HepG2 (cell line): Measurements from ENCODE around the gene CDH8. TPM values are rescaled to one million over a fixed set of nuclear protein-coding genes. Genes with fewer than 3 reads are reported as not detected.

Source experiments
- ATAC-seq: fragments of 200-7000 bp; cut with Tn5 transposase; 3 replicates; pipeline ENCODE4 v1.9.1; 2020; ENCODE audit warnings: mild to moderate bottlenecking, moderate library complexity
- BruUV-seq: library from RNA; stranded (reverse); fragments of 400-500 nt; replicated peaks from 2 replicates; lab custom pipeline; 2021; lab: Mats Ljungman, UMichigan
- CTCF ChIA-PET: fragments of 300-600 bp; formaldehyde crosslinking; extraction: SDS; loops from one replicate; lab custom pipeline; 2021; ENCODE audit warnings: low total read pairs, inconsistent platforms, low intra/inter-chr PET ratio; lab: Yijun Ruan, JAX
- POLR2A ChIA-PET: fragments of 350-600 bp; sonication (Branson Sonifier 250); formaldehyde crosslinking; loops from one replicate; lab custom pipeline; 2020; ENCODE audit warnings: antibody characterized with exemption, inconsistent platforms; lab: Yijun Ruan, JAX
- DNase-seq: peaks from one replicate; pipeline ENCODE4 v3.0.0-alpha.2; 2015; ENCODE audit warnings: low spot score
- FAIRE-seq: peaks from 3 replicates; lab custom pipeline; 2011; peaks lifted over from hg19 to GRCh38; lab: Jason Lieb, UNC
- H2AFZ ChIP-seq: one replicate; pipeline ENCODE4 v1.6.1; 2011; ENCODE audit warnings: low read length, inconsistent platforms
- H3K27ac ChIP-seq: fragments of 300-600 bp; 3 replicates; pipeline ENCODE4 v1.8.0; 2011; ENCODE audit warnings: mixed run types, mild to moderate bottlenecking, mixed read lengths, low read length, inconsistent platforms; ENCODE audit not compliant: insufficient read depth; ENCODE audit errors: extremely low read length
- H3K27me3 ChIP-seq, 2 experiments: fragments of 200-600 bp in 1 of 2; 2 replicates in 1 of 2; 3 replicates in 1 of 2; pipeline versions ENCODE4 v1.6.0 to v1.8.0; 2011; ENCODE audit warnings: low read length in 2 of 2, mild to moderate bottlenecking in 2 of 2, moderate library complexity in 2 of 2, inconsistent platforms in 1 of 2; ENCODE audit not compliant: insufficient read depth in 2 of 2, control insufficient read depth in 1 of 2
- H3K36me3 ChIP-seq, 2 experiments: fragments of 200-600 bp in 1 of 2; replicated peaks in 1 of 2; 2 replicates in 1 of 2; 3 replicates in 1 of 2; pipeline versions ENCODE4 v1.5.1 to v1.8.0; 2011; ENCODE audit warnings: low read length in 2 of 2, inconsistent platforms in 1 of 2; ENCODE audit not compliant: insufficient read depth in 2 of 2, control insufficient read depth in 1 of 2
- H3K4me1 ChIP-seq: 2 replicates; pipeline ENCODE4 v1.5.1; 2012; ENCODE audit warnings: low read length, inconsistent platforms; ENCODE audit not compliant: insufficient read depth
- H3K4me2 ChIP-seq: 2 replicates; pipeline ENCODE4 v1.6.0; 2011; ENCODE audit warnings: low read depth, low read length, inconsistent platforms
- H3K4me3 ChIP-seq, 3 experiments: fragments of 200-600 bp in 1 of 3; sonication (generic), shearing (Covaris generic) in 1 of 3; replicated peaks in 1 of 3; 2 replicates each; pipeline ENCODE4 v1.5.1; 2011 to 2016; ENCODE audit warnings: low read length in 3 of 3, inconsistent platforms in 2 of 3, low read depth in 2 of 3, mild to moderate bottlenecking in 2 of 3, control low read depth in 1 of 3, mixed read lengths in 1 of 3; ENCODE audit not compliant: insufficient read depth in 1 of 3
- H3K79me2 ChIP-seq: one replicate; pipeline ENCODE4 v1.6.1; 2011; ENCODE audit warnings: low read length, inconsistent platforms; ENCODE audit not compliant: insufficient read depth
- H3K9ac ChIP-seq: 2 replicates; pipeline ENCODE4 v1.6.0; 2011; ENCODE audit warnings: mild to moderate bottlenecking, low read depth, low read length, inconsistent platforms; ENCODE audit not compliant: insufficient read depth
- H3K9me3 ChIP-seq: 2 replicates; pipeline ENCODE4 v1.5.1; 2012; ENCODE audit warnings: mild to moderate bottlenecking, low read length
- H4K20me1 ChIP-seq: 2 replicates; pipeline ENCODE4 v1.6.0; 2011; ENCODE audit warnings: inconsistent platforms, mild to moderate bottlenecking, low read length, moderate library complexity; ENCODE audit not compliant: insufficient read depth
- NFAT5 ChIP-seq: sonication (generic); formaldehyde crosslinking; IDR thresholded peaks from 2 replicates; pipeline ENCODE4 v1.4.0; 2020; ENCODE audit warnings: missing genetic modification reagents
- SRF ChIP-seq: IDR thresholded peaks from 2 replicates; pipeline ENCODE4 v1.6.1; 2011; ENCODE audit warnings: mild to moderate bottlenecking, low read depth, low read length, moderate library complexity
- ZNF17 ChIP-seq: sonication (generic); formaldehyde crosslinking; IDR thresholded peaks from 2 replicates; pipeline ENCODE4 v1.5.0; 2020; ENCODE audit warnings: mild to moderate bottlenecking, missing genetic modification reagents
- ZNF556 ChIP-seq: sonication (generic); formaldehyde crosslinking; IDR thresholded peaks from 2 replicates; pipeline ENCODE4 v1.4.0; 2020; ENCODE audit warnings: mild to moderate bottlenecking, missing genetic modification reagents, borderline replicate concordance
- ZXDC ChIP-seq: sonication (generic); formaldehyde crosslinking; IDR thresholded peaks from 2 replicates; pipeline ENCODE4 v1.5.0; 2020; ENCODE audit warnings: mild to moderate bottlenecking, missing genetic modification reagents
- WGBS: methylation state at CpG from one replicate; pipeline ENCODE4 v1.1.6; 2017; ENCODE audit warnings: low lambda C conversion rate; 5-methylcytosine and 5-hydroxymethylcytosine counted together
- in situ Hi-C: cut with HindIII; loops from 2 replicates; pipeline ENCODE4 v1.10.0; 2017; ENCODE audit warnings: low pct_unique_long_range_greater_than_20kb; ENCODE audit not compliant: extremely low pct_ligation_motif_present
- intact Hi-C: fragments of 100-400 bp; cut with micrococcal nuclease; formaldehyde crosslinking; loops from one replicate; pipeline ENCODE4 v1.10.0; 2022; ENCODE audit not compliant: unreplicated experiment
- polyA plus RNA-seq, 8 experiments: library from polyadenylated mRNA; depleted of rRNA in 3 of 8; stranded (reverse) in 7 of 8; unstranded in 1 of 8; fragments of >200 nt; fragmentation: Illumina TruSeq in 4 of 8; extraction: Trizol in 4 of 8; gene quantifications; 2 replicates each; pipeline versions ENCODE4 v1.2.1 to v1.2.3, GENCODE V29; 2011 to 2016; ENCODE audit warnings: low read depth in 4 of 8, missing spikeins in 1 of 8, mixed read lengths in 1 of 8; ENCODE audit not compliant: insufficient read depth in 1 of 8
- total RNA-seq, 5 experiments: library from RNA; depleted of rRNA; stranded (reverse); fragments of >200 nt; fragmentation: Illumina TruSeq; extraction: Trizol; gene quantifications; 2 replicates each; pipeline ENCODE4 v1.2.3, GENCODE V29; 2016; ENCODE audit warnings: low read depth in 1 of 5
- TF ChIP-seq, protein P1 (sequence below): sonication (generic); formaldehyde crosslinking; IDR thresholded peaks from 2 replicates; pipeline ENCODE4 v1.8.1; 2023; ENCODE audit warnings: mild to moderate bottlenecking, inconsistent platforms, moderate library complexity, missing genetic modification reagents, borderline replicate concordance
- TF ChIP-seq, protein P2 (sequence below): IDR thresholded peaks from 2 replicates; pipeline ENCODE4 v1.6.1; 2016; ENCODE audit warnings: missing genetic modification reagents, missing compliant biosample characterization

Gene CDH8
- total and polyA plus RNA-seq, 2 of the 13 experiments (the other 11 are each of a cell fraction or from before 2014, with no cell fraction given): not detected

GRCh38 chr16:62038646-62039045, 2.4 kb upstream of the CDH8 start:
- no peaks in the 10 kb centered on the region for H4K20me1 ChIP-seq
- H3K9me3 ChIP-seq: no peaks in the 10 kb centered on the region
- TF ChIP-seq ZNF556 (no peak), NFAT5 (CRISPR knock-in tag) (no peak)
- TF ChIP-seq, all 625 proteins: peak for 0
- H3K4me1 ChIP-seq: no peaks in the 10 kb centered on the region
- no TSS peak for BruUV-seq
- in situ Hi-C loops: no loop called here
- CTCF ChIA-PET: no interaction called here
- POLR2A ChIA-PET: no interaction called here
- no peaks in the 10 kb centered on the region for H3K79me2 ChIP-seq
- no peak for ATAC-seq
- H3K4me2 ChIP-seq: no peak overlapping the region
- 4% methylated on average over 3 of the region's 3 CpGs for WGBS
- no peak overlapping the region for H2AFZ ChIP-seq
- H3K4me3 ChIP-seq: no peak overlapping the region
- H3K36me3 ChIP-seq: no peaks in the 10 kb centered on the region
- intact Hi-C loops: no loop called here
- no peak overlapping the region for H3K9ac ChIP-seq
- FAIRE-seq: no peak
- H3K27ac ChIP-seq: no peak overlapping the region
- H3K27me3 ChIP-seq: peaks cover 0 to 26% of the 10 kb centered on the region in 2 experiments; a peak in 1 of 5 replicates
- no peak for DNase-seq

GRCh38 chr16:62038225-62038624, 2.0 kb upstream of the CDH8 start:
- in situ Hi-C loops: no loop called here
- no TSS peak for BruUV-seq
- FAIRE-seq (no peak), DNase-seq (no peak), ATAC-seq (no peak)
- no peak overlapping the region for H3K4me3 ChIP-seq
- no peaks in the 10 kb centered on the region for H3K36me3 ChIP-seq
- H3K27me3 ChIP-seq: peaks cover 0 to 30% of the 10 kb centered on the region in 2 experiments; a peak in 1 of 5 replicates
- no peaks in the 10 kb centered on the region for H3K79me2 ChIP-seq
- ChIA-PET CTCF (no interaction called here), POLR2A (no interaction called here)
- H2AFZ ChIP-seq: no peak overlapping the region
- H3K9me3 ChIP-seq: no peaks in the 10 kb centered on the region
- no peaks in the 10 kb centered on the region for H3K4me1 ChIP-seq
- H4K20me1 ChIP-seq: no peaks in the 10 kb centered on the region
- intact Hi-C loops: no loop called here
- H3K9ac ChIP-seq: no peak overlapping the region
- H3K4me2 ChIP-seq: no peak overlapping the region
- WGBS: 0% methylated on average over 1 of the region's 1 CpG
- no peak overlapping the region for H3K27ac ChIP-seq
- TF ChIP-seq, protein P1, sequence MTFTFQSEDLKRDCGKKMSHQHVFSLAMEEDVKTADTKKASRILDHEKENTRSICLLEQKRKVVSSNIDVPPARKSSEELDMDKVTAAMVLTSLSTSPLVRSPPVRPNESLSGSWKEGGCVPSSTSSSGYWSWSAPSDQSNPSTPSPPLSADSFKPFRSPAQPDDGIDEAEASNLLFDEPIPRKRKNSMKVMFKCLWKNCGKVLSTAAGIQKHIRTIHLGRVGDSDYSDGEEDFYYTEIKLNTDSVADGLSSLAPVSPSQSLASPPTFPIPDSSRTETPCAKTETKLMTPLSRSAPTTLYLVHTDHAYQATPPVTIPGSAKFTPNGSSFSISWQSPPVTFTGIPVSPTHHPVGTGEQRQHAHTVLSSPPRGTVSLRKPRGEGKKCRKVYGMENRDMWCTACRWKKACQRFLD: no peak
- TF ChIP-seq, protein P2, sequence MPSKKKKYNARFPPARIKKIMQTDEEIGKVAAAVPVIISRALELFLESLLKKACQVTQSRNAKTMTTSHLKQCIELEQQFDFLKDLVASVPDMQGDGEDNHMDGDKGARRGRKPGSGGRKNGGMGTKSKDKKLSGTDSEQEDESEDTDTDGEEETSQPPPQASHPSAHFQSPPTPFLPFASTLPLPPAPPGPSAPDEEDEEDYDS (CRISPR knock-in tag): no peak
- no peak for TF ChIP-seq SRF
- TF ChIP-seq ZXDC: no peak
- no peak for TF ChIP-seq ZNF17 (CRISPR knock-in tag)
